GM21390 (cell line): ENCODE data around the gene DMTF1.
"Not testable (repeated sequence)": the region's sequence is repeated elsewhere in the genome, so short reads cannot be mapped to it uniquely, and the experiment has no call there.

Source experiments
- ATAC-seq: cut with Tn5 transposase; IDR thresholded peaks from one replicate; pipeline ENCODE4 v1.9.1; 2021; ENCODE audit not compliant: unreplicated experiment

DMTF1 gene, protein sequence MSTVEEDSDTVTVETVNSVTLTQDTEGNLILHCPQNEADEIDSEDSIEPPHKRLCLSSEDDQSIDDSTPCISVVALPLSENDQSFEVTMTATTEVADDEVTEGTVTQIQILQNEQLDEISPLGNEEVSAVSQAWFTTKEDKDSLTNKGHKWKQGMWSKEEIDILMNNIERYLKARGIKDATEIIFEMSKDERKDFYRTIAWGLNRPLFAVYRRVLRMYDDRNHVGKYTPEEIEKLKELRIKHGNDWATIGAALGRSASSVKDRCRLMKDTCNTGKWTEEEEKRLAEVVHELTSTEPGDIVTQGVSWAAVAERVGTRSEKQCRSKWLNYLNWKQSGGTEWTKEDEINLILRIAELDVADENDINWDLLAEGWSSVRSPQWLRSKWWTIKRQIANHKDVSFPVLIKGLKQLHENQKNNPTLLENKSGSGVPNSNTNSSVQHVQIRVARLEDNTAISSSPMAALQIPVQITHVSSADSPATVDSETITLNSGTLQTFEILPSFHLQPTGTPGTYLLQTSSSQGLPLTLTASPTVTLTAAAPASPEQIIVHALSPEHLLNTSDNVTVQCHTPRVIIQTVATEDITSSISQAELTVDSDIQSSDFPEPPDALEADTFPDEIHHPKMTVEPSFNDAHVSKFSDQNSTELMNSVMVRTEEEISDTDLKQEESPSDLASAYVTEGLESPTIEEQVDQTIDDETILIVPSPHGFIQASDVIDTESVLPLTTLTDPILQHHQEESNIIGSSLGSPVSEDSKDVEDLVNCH

GRCh38 chr7:87152112-87152896, at the start of gene DMTF1:
TSS of gene DMTF1 (plus strand) at chr7:87152453. CDS start at chr7:87164942, 12,489 bp downstream.
- peak; percentile 78 for ATAC-seq

GRCh38 chr7:87105401-87105800, 46.9 kb upstream of the DMTF1 start:
- ATAC-seq = no peak

GRCh38 chr7:87106974-87107612, 45.2 kb upstream of the DMTF1 start:
- ATAC-seq = no peak

GRCh38 chr7:87107949-87108776, 44.1 kb upstream of the DMTF1 start:
- no peak for ATAC-seq

DNA sequence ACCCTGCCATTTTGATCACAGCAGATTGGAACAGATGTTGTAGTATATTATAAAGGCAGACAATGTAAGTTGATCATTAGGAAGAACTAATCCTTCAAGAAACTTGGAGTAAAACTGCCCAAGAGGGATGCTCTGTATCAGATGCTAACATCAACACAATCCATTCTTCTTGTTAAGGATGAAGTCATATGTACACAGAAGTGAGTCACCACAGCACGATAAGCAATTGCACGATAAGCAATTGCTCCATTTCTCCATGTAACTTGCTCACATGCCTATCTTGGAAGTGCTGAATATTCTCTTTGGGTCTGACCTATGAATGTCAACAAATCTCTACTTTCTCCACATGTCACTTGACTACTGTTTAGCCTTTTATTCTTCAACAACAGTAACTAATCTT, 41.5 kb upstream of the DMTF1 start:
- no peak for ATAC-seq

GRCh38 chr7:87111877-87112276, 40.4 kb upstream of the DMTF1 start:
- ATAC-seq = no peak

- ATAC-seq = no peak
Observed at GRCh38 chr7:87113077-87113476, 39.2 kb upstream of the DMTF1 start.

- not testable (repeated sequence) for ATAC-seq
Observed at GRCh38 chr7:87113904-87114303, 38.3 kb upstream of the DMTF1 start.

DNA sequence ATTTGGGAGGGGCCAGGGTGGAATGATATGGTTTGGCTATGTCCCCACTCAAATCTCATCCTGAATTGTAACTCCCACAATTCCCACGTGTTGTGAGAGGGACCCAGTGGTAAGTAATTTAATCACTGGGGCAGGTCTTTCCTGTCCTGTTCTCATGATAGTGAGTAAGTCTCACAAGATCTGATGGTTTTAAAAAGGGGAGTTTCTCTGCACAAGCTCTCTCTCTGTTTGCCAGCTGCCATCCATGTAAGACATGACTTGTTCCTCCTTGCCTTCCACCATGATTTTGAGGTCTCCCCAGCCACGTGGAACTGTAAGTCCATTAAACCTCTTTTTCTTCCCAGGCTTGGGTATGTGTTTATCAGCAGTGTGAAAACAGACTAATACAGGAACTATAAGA, 36.5 kb upstream of the DMTF1 start:
- ATAC-seq = not testable (repeated sequence)

DNA sequence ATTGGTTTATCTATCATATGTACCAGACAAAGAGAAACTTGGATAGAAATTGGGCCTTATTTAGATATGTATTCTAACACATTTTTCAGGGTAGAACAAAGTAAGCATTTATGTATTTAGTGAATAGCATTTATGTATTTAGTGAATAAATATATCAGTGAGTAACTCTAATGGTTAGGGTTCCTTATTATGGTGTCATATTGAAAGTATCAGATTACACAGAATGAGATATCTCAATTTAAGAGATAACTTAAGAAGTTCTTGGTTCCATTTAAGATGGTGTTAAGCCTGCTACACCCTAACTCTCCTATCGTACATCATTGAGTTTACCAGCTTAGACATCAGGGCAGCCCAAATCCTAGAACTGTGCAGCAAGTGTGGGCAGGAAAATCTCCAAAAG, 35.9 kb upstream of the DMTF1 start:
- no peak for ATAC-seq

- no peak for ATAC-seq
Observed at GRCh38 chr7:87119581-87119980, 32.7 kb upstream of the DMTF1 start.

- no peak for ATAC-seq
Observed at GRCh38 chr7:87123105-87123504, 29.1 kb upstream of the DMTF1 start.

DNA sequence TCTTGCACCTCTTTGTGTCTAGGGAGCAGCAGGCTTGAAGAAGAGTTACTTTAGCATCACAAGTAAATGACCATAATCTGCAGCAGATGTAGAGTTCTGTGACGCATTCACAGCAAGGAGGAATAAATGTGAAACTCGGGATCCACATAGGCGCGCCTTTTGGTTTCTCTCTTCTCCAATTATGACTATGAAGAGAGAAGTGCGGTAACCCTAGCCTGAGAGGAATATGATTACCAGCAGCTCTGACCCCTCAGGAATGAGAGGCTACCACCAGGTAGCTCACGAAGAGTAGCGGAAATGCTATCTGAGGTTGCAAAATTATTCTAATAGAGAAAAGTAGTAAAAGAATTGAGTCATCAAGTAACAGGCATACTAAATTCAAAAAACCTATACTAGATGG, 25.2 kb upstream of the DMTF1 start:
- no peak for ATAC-seq

DNA sequence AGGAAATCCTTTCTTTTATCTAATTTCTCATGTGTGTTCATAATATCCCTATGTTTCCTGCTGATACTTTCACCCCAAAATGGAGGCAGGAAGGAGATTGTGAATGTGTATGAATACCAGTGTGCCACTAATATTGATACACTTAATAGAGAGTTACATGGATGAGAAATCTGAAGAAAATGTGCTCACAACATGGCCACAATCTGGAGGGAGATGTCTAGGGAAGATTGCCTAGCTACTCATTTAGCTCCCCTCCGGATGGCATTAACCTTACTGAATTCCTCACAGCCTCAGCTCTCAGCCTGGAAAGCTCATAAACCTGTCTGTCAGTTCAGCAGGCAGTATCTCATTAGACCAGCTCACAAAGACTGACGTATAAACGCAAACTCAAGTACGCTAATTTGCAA, 23.4 kb upstream of the DMTF1 start:
- ATAC-seq = no peak

DNA sequence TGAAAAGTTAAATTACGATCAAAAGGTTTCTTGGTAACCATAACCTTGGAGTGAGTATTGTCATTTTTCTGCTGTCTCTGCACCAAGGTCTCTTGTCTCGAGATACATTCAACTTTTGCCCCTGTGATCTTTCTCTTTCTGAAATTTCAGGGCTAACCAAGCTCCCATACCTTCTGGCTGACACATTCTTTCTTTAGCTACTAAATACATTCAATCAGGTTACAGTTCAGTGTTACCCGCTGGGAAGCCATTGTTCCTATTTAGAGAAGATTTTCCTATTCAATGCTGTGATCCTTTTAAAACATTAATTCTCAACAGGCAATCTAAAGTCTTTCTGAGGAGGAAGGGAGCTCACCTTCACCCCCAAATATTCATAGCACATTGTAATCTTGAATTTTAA, 22.9 kb upstream of the DMTF1 start:
- no peak for ATAC-seq

DNA sequence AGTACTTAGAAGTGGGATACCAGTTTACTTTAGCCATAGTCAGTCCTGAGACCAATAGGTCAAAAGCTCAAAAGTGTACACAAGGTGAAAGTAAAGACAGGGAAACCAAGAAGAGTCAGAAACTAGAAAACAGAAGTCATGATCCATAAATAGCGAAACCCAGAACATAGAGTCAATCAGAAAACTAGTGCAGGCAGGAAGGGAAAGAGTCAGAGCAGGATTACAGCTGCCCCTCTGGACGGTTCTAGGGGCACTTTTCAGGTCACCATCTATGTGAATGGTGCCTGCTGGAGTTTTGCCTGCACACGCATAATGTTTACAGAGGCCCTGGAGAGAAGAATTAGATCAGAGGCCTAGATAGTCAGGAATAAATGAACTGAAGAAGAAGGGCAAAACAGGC, 22.4 kb upstream of the DMTF1 start:
- ATAC-seq = peak; percentile 94

DNA sequence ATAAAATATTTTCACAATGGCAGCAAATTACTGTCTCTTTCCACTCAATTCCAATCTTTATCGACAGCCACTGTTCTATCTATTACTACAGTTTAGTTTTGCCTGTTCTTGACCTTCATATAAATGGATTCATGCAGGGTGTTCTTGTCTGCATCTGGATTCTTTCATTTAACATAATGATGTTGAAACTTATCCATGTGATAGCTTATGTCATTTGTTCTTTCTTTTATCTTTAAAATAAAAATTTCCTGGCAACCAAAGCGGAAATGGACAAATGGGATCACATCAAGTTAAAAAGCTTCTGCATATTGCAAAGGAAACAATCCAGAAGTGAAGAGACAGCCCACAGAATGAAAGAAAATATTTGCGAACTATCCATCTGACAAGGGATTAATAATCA, 20.5 kb upstream of the DMTF1 start:
- ATAC-seq = no peak

- ATAC-seq = no peak
Observed at GRCh38 chr7:87137271-87137670, 15.0 kb upstream of the DMTF1 start.

DNA sequence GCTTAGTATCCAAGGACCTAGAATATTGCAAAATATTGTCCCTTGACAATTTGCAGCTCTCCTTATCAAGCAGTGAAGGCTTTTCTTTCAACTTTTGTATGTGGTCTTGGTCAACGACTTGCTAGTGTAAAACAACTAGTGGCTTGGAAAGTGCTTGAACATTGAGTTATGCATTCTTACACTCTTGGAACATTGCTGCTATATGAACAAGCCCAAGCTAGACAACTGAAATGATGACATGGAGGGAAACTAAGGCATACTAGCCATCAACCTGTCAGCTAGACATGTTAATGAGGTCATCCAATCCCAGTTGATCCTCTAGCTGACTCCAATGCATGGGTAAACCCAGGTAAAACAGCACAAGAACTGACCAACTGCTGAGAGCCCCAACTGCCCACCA, 12.7 kb upstream of the DMTF1 start:
- no peak for ATAC-seq

- ATAC-seq = no peak
Observed at GRCh38 chr7:87140271-87140748, 11.9 kb upstream of the DMTF1 start.
